Stomach (tissue), 9 donors: ENCODE results near the gene VSTM2B. TPM values are rescaled to one million over a fixed set of nuclear protein-coding genes. Genes with fewer than 3 reads are reported as not detected.

Source experiments
- DNase-seq, 2 donors: peaks; one replicate each; pipeline versions ENCODE4 v3.0.0 to v3.0.0-alpha.2; 2013 to 2019
- H3K27ac ChIP-seq, 5 donors: fragments of 200-600 bp in 4 of 5; sonication (generic) in 4 of 5; one replicate each; pipeline ENCODE4 v1.5.1; 2013 to 2019; ENCODE audit warnings: mild to moderate bottlenecking in 1 of 5, moderate library complexity in 1 of 5
- H3K27me3 ChIP-seq, 3 donors: fragments of 200-600 bp; sonication (generic); one replicate each; pipeline ENCODE4 v1.5.1; 2017 to 2019; ENCODE audit warnings: mixed run types in 1 of 3
- H3K36me3 ChIP-seq, 4 donors: fragments of 200-600 bp; sonication (generic); 1 replicate in 3 of 4; 2 replicates in 1 of 4; pipeline ENCODE4 v1.5.1; 2016 to 2019
- H3K4me1 ChIP-seq, 4 donors: fragments of 200-600 bp; sonication (generic); one replicate each; pipeline ENCODE4 v1.5.1; 2016 to 2019
- H3K4me3 ChIP-seq, 4 donors: fragments of 200-600 bp; sonication (generic) in 3 of 4; one replicate each; pipeline ENCODE4 v1.5.1; 2016 to 2019; ENCODE audit warnings: mild to moderate bottlenecking in 1 of 4
- H3K9me3 ChIP-seq, 4 donors: fragments of 200-600 bp; sonication (generic); one replicate each; pipeline ENCODE4 v1.5.1; 2016 to 2019
- CTCF ChIP-seq, 7 experiments: fragments of 450-650 bp in 4 of 7; fragments of 200-600 bp in 3 of 7; sonication (generic) in 3 of 7; IDR thresholded peaks; one replicate each; pipeline ENCODE4 v1.5.1; 2016 to 2019; ENCODE audit warnings: antibody characterized with exemption in 7 of 7, control low read depth in 2 of 7, mild to moderate bottlenecking in 1 of 7
- EP300 ChIP-seq: sonication (generic); formaldehyde crosslinking; IDR thresholded peaks from one replicate; pipeline ENCODE4 v1.6.1; 2017; ENCODE audit warnings: antibody characterized with exemption
- POLR2A ChIP-seq, 4 donors: fragments of 450-650 bp; IDR thresholded peaks; one replicate each; pipeline ENCODE4 v1.6.1; 2016; ENCODE audit warnings: antibody characterized with exemption in 4 of 4, control low read depth in 2 of 4, mild to moderate bottlenecking in 1 of 4, moderate library complexity in 1 of 4
- POLR2AphosphoS5 ChIP-seq, 3 donors: sonication (generic); formaldehyde crosslinking; IDR thresholded peaks; one replicate each; pipeline ENCODE4 v1.6.1; 2016; ENCODE audit warnings: antibody characterized with exemption in 3 of 3
- WGBS, 5 donors: extraction: QIAGEN DNeasy Blood & Tissue Kit in 3 of 5; methylation state at CpG; one replicate each; pipeline versions ENCODE4 v1.1.5 to v1.1.7; 2013 to 2018; 5-methylcytosine and 5-hydroxymethylcytosine counted together
- intact Hi-C: fragments of 100-400 bp; cut with DNase I; formaldehyde crosslinking; loops from one replicate; pipeline ENCODE4 v1.15.1; 2023; ENCODE audit warnings: low total_unique reads
- polyA plus RNA-seq, 3 donors: library from polyadenylated mRNA; stranded (reverse); fragments of 200-250 nt; gene quantifications; one replicate each; pipeline ENCODE4 v1.2.3, GENCODE V29; 2013
- total RNA-seq, 5 donors: library from RNA; depleted of rRNA; stranded (reverse); fragments of >200 nt; gene quantifications; one replicate each; pipeline versions ENCODE4 v1.1.0 to v1.2.3, GENCODE V29; 2014 to 2016
- donor health status: healthy with polysubstance abuse.
- donor health status: Bipolar disorder and iron deficiency.
- donor health status: healthy.

The VSTM2B gene
- total and polyA plus RNA-seq, 8 donors: not detected

DNA sequence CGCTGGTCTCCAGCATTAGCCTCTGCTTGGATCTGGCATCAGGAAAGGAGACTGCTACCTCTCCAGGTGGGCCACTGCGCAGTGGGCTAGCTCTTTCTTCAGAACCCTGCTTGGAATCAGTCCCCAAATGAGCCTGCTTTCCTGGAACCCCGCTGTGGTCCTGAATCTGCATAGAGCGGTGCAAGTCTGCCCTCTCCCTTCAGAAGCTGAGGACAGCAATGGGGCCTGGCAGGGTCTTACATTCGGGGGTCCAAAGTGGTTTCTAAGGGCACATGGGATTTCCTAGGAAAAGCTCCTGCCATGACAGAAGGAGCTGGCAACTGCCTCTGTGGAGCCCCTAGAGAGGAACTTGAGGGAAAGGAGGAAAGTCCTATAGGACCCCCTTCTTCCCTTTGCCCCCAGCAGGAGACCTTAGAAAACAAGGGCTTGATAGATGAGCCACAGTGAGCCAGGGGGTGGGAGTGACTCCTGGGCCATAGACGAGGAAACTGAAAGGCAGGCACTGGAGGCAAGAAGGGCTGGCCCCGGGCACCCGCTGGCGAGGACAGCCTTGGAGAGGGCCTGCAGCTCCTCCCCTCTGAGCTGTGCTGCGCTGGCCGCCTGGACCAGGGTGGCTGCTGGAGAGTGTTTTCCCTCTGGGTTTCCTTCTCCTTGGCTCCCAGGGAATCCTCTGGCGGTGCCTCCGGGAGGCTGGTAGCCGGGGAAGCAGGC, 1.4 kb upstream of the VSTM2B start:
- no peak for DNase-seq
- no peak overlapping the region for H3K27ac ChIP-seq
- WGBS, 5 donors: 4 to 14% (median 8%) methylated on average over 7 to 14 of the region's 14 CpGs
- peaks cover 51 to 99% (median 64%) of the 10 kb centered on the region in 3 donors for H3K27me3 ChIP-seq
- H3K36me3 ChIP-seq: no peaks in the 10 kb centered on the region
- TF ChIP-seq CTCF (IDR thresholded peaks at IDR 0.05) (no peak), POLR2A (IDR thresholded peaks at IDR 0.05) (no peak), EP300 (no peak), POLR2AphosphoS5 (IDR thresholded peaks at IDR 0.05) (no peak)
- intact Hi-C loops: no loop called here
- H3K4me3 ChIP-seq: no peak overlapping the region
- H3K4me1 ChIP-seq: peaks cover 23 to 49% (median 47%) of the 10 kb centered on the region in 4 donors
- H3K9me3 ChIP-seq: no peaks in the 10 kb centered on the region

DNA sequence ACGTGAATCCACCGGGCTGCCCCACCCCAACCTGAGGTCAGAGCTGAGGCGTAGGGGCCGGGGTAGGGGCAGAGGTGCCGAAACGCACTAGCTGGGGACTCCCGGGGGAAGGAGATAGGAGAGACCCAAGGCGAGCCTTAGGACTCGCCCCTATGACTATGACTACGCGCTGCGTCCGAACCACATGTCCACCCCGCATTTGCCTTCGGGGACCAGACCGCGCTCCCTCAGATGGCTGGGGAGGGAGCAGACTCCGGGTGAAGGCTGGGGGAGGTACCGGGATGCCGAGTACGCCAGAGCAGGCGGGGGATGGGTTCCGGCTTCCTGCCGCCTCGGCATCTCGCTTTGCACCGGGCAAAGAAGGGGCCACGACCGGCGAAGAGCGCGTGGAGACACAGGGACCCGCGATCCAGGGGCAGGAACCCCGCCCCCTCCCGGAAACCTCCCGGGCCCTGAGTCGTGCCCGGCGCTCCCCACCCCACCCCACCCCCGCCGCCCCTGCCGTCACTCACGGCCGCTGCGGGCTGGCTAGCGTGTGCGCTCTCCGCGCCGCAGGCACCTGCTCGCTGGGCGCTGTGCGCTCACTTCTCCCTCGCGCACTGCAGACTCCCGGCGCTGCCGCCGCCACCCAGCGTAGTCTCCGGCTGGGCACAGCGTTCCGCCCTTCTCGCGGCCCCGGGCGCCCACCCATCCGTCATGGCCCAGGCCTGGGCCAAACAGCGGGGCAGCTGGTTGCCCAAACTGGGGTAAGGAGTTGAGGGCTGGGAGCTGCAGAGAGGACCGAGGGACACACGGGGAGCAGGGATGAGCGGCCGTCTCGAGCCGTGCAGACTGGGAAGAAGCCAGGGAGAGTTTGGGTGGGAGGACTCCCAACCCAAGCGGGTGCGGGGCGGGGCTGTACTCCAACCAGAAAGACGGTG, 622 bp upstream of the VSTM2B start:
- 1 to 5% (median 3%) methylated on average over 33 to 80 of the region's 80 CpGs for WGBS, 5 donors
- no peak overlapping the region for H3K27ac ChIP-seq
- peaks cover 56 to 99% (median 72%) of the 10 kb centered on the region in 3 donors for H3K27me3 ChIP-seq
- H3K9me3 ChIP-seq: peaks cover 0 to 8% (median 0%) of the 10 kb centered on the region in 4 donors
- intact Hi-C loops: no loop called here
- H3K4me3 ChIP-seq: peak overlapping the region; percentile 5 to 38 (median 24)
- TF ChIP-seq EP300 (no peak), POLR2A (IDR thresholded peaks at IDR 0.05) (no peak)
- DNase-seq: peak in 1 of 2 donors; percentile 30
- peaks cover 23 to 57% (median 55%) of the 10 kb centered on the region in 4 donors for H3K4me1 ChIP-seq
- no peaks in the 10 kb centered on the region for H3K36me3 ChIP-seq

DNA sequence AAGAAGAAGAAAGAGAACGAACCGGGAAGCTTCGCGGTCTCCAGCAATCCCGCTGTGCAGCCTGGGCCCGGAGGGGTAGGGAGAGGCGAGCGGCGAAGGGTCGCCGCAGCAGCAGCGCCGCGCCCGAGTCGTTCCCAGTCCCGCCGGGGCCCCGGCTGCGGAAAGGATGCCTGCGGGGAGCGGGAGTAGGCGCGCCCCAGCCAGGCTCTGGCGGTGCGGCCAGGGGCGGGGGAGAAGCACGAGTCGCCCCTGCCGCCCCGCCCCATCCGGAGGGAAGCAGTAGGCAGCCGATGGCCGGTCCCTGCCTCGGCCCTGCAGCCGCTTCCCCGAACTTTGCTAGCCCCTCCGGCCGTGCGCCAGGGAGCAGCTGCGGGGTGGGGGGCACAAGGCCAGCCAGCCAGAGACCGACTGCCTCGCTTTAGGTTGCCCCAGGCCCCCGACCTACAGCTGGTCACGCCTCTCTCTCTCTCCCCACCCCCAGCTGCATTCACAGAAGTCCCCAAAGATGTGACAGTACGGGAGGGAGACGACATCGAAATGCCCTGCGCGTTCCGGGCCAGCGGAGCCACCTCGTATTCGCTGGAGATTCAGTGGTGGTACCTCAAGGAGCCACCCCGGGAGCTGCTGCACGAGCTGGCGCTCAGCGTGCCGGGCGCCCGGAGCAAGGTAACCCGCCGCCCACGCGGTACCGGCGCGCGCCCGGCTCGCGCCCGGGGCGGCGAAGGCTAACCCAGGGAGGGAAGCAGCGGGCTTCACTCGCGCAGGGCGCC, 1.1 kb downstream of the VSTM2B start:
- intact Hi-C loops: no loop called here
- 1 to 3% (median 2%) methylated on average over 23 to 79 of the region's 79 CpGs for WGBS, 5 donors
- H3K9me3 ChIP-seq: peaks cover 0 to 9% (median 0%) of the 10 kb centered on the region in 4 donors
- TF ChIP-seq POLR2AphosphoS5 (IDR thresholded peaks at IDR 0.05) (no peak), EP300 (no peak), CTCF (IDR thresholded peaks at IDR 0.05) (no peak), POLR2A (IDR thresholded peaks at IDR 0.05) (no peak)
- DNase-seq: peak in 1 of 2 donors; percentile 30
- peak overlapping the region; percentile 7 to 38 (median 24) for H3K4me3 ChIP-seq
- H3K27ac ChIP-seq: no peak overlapping the region
- no peaks in the 10 kb centered on the region for H3K36me3 ChIP-seq
- peaks cover 23 to 61% (median 57%) of the 10 kb centered on the region in 4 donors for H3K4me1 ChIP-seq
- peaks cover 68 to 99% (median 83%) of the 10 kb centered on the region in 3 donors for H3K27me3 ChIP-seq

DNA sequence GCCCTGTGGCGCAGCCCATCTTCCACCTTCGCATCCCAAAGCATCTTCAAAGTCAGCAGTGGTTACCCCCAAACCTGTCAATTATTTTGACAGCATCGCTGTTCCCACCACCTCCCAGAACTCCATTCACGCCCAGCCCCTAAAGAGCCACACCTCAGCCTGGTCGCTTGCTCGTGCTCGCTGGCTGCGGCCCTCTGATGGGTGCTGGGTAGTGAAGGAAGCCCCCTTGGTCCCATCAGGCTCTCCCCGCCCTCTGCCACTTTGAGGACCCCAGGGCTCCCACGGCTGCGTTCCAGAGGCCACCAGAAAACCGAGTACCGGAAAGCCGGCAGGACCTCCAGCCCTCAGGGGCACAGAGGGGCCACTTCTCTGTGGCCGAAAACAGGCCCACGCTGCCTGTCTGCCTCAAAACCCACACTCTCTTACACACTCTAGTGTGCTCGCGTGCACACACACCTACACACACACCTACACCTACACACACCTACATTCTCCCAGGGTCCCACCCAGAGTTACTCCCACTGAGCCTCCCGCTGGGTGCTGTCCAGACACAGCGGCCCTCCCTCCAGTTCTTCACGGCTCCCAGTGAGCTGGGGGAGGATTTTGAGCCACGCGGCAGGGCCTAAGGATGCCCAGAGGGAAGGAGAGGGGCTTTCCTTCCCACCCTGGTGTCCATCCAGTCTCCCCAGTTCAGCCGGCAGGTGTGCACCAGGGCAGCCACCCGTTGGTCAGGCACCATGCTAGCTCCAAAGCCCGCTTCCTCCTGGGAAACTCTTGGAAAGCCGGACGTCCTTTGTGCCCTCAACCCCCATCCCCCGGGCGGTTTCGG, 1.9 kb downstream of the VSTM2B start:
- peaks cover 23 to 61% (median 57%) of the 10 kb centered on the region in 4 donors for H3K4me1 ChIP-seq
- peaks cover 68 to 99% (median 83%) of the 10 kb centered on the region in 3 donors for H3K27me3 ChIP-seq

More for the DNA sequence above, 1.9 kb downstream of the VSTM2B start:
- WGBS, 5 donors: 13 to 24% (median 18%) methylated on average over 18 to 31 of the region's 31 CpGs
- Histone ChIP-seq H3K4me3 (peak overlapping the region in 3 of 4 donors; percentile 31 to 43 (median 37)), H3K27ac (no peak overlapping the region), H3K36me3 (no peaks in the 10 kb centered on the region), H3K9me3 (peaks cover 0 to 9% (median 0%) of the 10 kb centered on the region in 4 donors)
- DNase-seq: no peak
- TF ChIP-seq EP300 (no peak), POLR2AphosphoS5 (IDR thresholded peaks at IDR 0.05) (no peak), CTCF (IDR thresholded peaks at IDR 0.05) (no peak), POLR2A (IDR thresholded peaks at IDR 0.05) (no peak)
- intact Hi-C loops: no loop called here
